ENCODE data around the gene ELP5.

ELP5 gene

DNA sequence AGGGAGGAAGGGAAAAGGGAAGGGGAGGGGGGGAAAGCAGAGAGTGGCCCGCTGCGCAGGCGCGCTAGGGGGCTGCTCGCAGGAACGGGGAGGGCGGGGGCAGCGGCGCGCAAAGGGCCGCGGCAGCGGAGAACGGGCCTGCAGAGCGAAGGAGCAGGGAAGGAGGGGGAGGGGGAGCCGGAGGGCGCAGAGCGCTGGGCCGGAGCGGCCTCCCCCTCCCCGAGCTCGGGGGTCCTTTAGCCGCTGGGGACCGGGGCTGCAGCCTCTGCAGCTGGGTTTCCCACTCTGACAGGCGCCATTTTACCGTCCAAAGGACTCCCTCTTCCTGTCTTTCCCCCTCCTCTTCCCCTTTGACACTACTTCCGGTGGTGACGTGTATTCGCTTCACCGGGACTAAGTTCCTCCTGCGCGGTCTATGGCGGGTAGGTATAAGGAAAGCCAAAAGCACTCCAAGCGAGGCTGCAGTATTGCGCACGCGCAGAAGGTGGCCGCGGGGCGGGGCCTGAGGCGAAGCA, 297 bp upstream of the ELP5 start, which contains the start of gene CTDNEP1:
Gene CTDNEP1, minus strand, starts transcription at position 74 of the 515 bp plus-strand sequence. CDS start 438 bp downstream, outside the sequence.
- DNase-seq (ENCODE audit: low read depth, low spot score): peak; percentile 100

GRCh38 chr17:7253082-7253481, 1.1 kb downstream of the ELP5 start:
- no peak for DNase-seq (ENCODE audit: low read depth, low spot score)

- DNase-seq (ENCODE audit: low read depth, low spot score): no peak
Observed at GRCh38 chr17:7254511-7254910, 2.5 kb downstream of the ELP5 start.

DNA sequence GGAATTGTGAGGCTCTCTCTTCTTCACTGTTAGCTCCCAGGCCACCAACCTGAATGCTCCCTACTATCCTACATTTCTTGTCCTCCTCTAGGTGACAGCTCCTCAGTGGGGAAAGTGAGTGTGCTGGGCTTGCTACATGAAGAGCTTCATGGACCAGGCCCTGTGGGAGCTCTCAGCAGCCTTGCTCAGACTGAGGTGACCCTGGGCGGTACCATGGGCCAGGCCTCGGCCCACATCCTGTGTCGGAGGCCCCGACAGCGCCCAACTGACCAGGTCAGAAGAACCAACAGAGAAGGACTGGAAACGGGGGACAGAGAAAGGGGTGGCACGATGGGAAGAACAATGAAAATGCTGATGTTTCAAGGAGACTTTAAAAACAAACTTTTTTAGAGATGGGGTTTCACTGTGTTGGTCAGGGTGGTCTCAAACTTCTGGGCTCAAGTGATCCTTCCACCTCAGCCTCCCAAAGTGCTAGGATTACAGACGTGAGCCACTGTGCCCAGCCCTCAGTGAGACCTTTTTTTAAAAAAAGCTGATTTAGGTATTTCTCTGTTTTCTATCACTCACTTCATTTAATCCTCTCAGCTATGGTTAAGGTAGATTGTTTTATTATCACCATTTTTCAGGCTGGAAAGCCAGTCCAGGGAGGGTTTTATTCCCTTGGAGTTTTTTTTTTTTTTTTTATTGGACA, 4.9 kb downstream of the ELP5 start:
- no peak for DNase-seq (ENCODE audit: low read depth, low spot score)

GRCh38 chr17:7258731-7259554, 6.9 kb downstream of the ELP5 start:
- no peak for DNase-seq (ENCODE audit: low read depth, low spot score)

DNA sequence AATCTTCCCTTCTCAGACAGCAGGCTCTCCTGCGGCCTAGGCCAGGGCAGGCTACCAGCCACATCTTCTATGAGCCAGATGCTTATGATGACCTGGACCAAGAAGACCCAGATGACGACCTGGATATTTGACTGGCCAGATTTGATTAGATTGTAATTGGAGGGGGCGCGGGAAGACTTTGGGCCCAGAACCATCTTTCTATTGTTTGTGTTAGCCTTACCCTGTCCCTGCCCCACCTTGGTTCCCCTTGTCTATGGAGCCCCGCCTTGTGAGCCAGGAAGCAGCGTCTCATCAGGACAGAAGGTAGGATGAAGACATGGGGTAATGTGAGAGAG, 7.5 kb downstream of the ELP5 start:
- no peak for DNase-seq (ENCODE audit: low read depth, low spot score)

DNA sequence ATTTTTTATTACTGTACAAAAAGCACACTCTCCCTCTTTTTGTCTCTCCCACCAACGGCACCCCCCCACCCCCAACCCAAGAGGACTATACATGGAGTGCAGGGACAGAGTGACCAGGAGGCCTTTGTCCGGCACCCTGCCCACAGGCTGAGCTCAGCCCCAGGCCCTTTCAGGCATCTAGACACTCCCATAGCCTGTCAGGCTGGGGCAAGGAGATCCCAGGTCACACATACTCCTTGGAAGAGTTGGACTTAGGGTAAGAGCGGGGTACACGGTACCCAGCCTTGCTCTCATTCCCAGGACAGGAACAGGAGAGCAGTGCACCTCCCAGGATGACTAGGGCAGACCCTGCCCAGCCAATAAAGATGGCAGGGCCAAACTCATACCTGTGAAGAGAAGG, 8.1 kb downstream of the ELP5 start:
- no peak for DNase-seq (ENCODE audit: low read depth, low spot score)

GRCh38 chr17:7260651-7261378, 8.8 kb downstream of the ELP5 start:
- DNase-seq (ENCODE audit: low read depth, low spot score): peak; percentile 34

DNA sequence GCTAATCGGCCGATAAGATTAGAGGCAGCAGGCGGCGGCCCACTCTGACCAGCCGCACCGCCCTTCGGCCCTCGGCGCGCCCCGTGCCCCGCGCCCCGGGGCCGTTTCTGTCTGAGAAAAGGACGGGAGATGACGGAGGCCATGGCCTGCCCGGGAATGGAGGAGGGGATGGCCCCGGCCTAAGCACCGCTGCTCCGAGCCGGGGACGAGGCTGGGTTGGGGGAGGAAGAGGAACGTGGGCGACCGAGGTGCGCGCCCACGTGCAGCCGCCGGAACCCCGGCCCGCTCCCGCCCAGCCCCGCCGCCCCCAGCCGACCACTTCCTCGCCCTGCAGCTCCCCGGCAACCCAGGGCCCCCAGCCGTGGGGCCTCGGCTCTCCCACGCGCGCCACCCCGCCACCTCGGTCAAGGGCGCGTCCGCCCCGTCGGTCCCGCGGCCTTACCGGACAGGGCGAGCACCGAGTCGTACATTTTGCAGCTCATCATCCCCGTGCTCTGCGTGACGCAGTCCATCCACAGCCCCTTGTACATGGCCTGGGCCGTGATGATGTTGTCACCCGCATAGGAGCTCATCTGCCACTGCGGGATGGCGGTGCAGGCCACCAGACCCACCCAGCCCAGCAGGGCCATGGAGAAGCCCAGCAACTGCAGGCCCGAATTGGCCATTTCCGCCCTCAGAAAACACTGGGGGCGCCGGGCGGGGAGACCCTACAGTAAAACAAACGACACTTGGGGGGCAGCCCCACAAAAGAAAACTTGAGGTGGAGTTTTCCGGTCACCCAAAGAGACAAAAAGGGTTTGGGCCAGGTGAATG, 9.6 kb downstream of the ELP5 start:
- no peak for DNase-seq (ENCODE audit: low read depth, low spot score)

DNA sequence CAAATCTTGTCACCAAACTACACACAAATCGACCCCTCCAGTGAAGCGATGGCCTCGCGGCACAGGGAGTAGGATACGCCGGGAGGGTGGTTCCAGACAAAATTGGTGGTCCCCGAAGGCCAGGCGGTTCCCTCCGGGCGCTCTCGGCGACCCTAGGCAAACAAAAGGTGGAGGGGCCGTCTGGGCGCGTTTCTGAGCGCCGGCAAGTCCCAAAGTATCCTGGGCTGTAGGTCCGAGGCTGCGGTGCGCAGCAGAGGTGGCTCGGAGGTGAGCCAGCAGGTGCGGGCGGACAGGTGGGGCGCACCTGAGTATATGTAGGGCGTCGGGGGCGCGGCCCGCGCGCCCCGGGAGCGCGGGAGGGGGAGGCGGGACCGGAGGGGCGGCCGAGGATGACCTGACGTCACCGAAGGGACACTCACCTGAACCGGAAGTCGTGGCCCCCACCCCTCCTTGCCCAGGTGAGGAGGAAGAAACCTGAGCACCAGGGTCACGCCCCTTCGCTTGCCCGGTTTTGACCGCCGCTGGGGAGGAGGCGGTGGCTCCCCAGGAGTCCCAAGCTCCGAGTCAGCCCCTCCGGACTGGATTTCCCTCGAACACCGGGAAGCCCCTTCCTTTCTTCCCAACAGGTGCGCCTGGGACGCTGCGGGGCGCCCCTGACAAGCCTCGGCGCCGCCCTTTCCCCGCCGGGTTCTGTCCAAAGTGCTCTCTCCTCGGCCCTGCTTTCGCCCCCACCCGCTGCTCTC, 10.3 kb downstream of the ELP5 start, which contains the start of gene CLDN7:
Gene CLDN7, minus strand, starts transcription at position 287 of the 743 bp plus-strand sequence. CDS start 435 bp downstream, outside the sequence.
- no peak for DNase-seq (ENCODE audit: low read depth, low spot score)

DNA sequence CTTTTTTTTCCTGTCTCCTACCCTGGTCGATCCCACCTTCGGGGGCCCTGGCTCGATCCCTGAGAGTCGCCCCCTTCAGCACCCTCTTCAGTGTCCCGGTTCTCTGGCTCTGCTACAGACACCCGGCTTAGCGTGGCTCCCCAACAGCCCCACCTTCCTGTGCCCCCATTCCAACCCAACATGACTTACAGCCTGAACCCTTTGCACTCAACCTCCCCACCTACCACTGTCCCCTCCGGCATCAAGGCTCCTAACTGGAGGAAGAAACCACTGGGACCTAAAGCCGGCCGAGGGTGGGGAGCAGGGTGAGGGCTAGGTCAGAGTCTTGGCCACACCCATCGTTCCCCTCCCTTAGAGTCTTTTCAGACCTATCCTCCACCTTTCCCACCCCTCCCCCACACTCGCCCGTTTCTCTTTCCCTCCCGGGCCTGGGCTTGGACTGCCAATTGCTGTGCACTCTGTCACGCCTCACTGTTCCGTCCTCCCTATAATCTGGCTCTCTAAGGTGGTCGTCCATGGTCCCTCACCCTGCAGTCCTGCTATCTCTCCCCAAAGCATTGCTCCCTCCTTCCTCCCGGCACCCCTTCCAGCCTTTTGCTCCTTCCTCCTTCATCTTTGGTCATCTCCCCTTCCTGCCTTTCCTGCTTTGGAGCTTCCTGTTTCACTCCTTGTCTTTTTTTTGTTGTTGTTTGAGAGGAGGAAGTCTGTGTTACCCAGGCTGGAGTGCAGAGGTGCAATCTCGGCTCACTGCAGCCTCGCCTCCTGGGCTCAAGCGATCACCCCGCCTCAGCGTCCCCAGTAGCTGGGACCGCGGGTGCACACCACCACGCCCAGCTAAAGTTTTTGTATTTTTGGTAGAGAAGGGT, 11.2 kb downstream of the ELP5 start:
- no peak for DNase-seq (ENCODE audit: low read depth, low spot score)

DNA sequence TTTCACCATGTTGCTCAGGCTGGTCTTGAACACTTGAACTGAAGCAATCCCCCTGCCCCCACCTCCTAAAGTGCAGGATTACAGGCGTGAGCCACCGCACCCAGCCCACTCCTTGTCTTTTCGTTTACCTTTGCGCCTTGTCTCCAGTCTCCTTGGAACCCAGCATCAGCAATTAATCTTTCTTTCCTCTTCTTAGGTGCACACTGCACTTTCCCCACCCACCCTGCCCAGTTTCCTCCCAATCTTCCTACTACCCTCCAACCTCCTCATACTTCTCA, 11.7 kb downstream of the ELP5 start:
- DNase-seq (ENCODE audit: low read depth, low spot score): no peak

DNA sequence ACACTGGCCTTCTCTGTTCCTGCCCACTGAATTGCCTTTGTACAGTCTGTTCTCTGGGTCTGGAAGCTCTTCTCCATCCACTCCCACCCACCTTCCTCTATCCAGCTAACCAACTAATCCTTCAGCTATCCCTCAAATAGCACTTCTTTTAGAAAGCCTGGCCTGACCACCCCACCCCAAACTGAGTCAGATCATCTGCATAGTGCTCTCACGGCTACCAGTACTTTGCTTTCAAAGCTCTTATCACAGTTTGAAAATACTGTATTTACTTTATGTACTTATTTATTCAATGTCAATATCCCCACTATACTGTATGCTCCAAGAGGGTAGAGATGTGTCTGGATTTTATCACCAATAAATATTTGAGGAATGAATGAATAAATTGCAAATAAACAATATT, 14.8 kb downstream of the ELP5 start:
- no peak for DNase-seq (ENCODE audit: low read depth, low spot score)

GRCh38 chr17:7279448-7279847, 27.4 kb downstream of the ELP5 start:
- DNase-seq (ENCODE audit: low read depth, low spot score): no peak

- DNase-seq (ENCODE audit: low read depth, low spot score): peak; percentile 89
Observed at GRCh38 chr17:7280519-7281073, 28.6 kb downstream of the ELP5 start.

DNA sequence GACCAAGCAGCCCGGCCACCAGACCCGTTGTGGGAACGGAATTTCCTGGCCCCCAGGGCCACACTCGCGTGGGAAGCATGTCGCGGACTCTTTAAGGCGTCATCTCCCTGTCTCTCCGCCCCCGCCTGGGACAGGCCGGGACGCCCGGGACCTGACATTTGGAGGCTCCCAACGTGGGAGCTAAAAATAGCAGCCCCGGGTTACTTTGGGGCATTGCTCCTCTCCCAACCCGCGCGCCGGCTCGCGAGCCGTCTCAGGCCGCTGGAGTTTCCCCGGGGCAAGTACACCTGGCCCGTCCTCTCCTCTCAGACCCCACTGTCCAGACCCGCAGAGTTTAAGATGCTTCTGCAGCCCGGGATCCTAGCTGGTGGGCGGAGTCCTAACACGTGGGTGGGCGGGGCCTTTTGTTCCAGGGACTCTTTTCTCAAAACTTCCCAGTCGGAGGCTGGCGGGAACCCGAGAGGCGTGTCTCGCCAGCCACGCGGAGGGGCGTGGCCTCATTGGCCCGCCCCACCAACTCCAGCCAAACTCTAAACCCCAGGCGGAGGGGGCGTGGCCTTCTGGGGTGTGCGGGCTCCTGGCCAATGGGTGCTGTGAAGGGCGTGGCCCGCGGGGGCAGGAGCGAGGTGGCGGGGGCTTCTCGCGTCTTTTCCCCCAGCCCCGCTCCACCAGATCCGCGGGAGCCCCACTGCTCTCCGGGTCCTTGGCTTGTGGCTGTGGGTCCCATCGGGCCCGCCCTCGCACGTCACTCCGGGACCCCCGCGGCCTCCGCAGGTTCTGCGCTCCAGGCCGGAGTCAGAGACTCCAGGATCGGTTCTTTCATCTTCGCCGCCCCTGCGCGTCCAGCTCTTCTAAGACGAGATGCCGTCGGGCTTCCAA, 29.3 kb downstream of the ELP5 start, which contains the start of gene SLC2A4:
Gene SLC2A4, plus strand, starts transcription at position 645 of the 879 bp plus-strand sequence. Its CDS starts 217 bp downstream, at position 862.
- peak; percentile 96 for DNase-seq (ENCODE audit: low read depth, low spot score)

GRCh38 chr17:7281953-7282751, 30.1 kb downstream of the ELP5 start:
- DNase-seq (ENCODE audit: low read depth, low spot score): no peak

All from astrocyte of the hippocampus (primary cell).